Gastrocnemius medialis (tissue), 4 donors: ENCODE data around the gene TMEM187. TPM values are rescaled to one million over a fixed set of nuclear protein-coding genes. Genes with fewer than 3 reads are reported as not detected.

Source experiments
- ATAC-seq, 2 donors: fragments of 150-250 bp; one replicate each; pipeline ENCODE4 v1.9.1; 2016
- DNase-seq, 2 donors: peaks; one replicate each; pipeline ENCODE4 v3.0.0-alpha.2; 2019
- H3K27ac ChIP-seq, 4 donors: fragments of 200-600 bp; sonication (generic); 1 replicate in 1 of 4; 2 replicates in 3 of 4; pipeline ENCODE4 v1.5.1; 2016 to 2018; ENCODE audit warnings: mild to moderate bottlenecking in 2 of 4, moderate library complexity in 1 of 4
- H3K27me3 ChIP-seq, 3 donors: fragments of 200-600 bp; sonication (generic) in 2 of 3; 1 replicate in 1 of 3; 2 replicates in 2 of 3; pipeline versions ENCODE4 v1.5.1 to v1.6.0; 2016 to 2019; ENCODE audit warnings: mild to moderate bottlenecking in 1 of 3, moderate library complexity in 1 of 3
- H3K36me3 ChIP-seq, 2 donors: fragments of 200-600 bp; sonication (generic) in 1 of 2; one replicate each; pipeline ENCODE4 v1.5.1; 2017 to 2018
- H3K4me1 ChIP-seq, 2 donors: fragments of 200-600 bp; sonication (generic) in 1 of 2; one replicate each; pipeline ENCODE4 v1.5.1; 2016 to 2017; ENCODE audit warnings: mild to moderate bottlenecking in 2 of 2
- H3K4me3 ChIP-seq, 4 donors: fragments of 200-600 bp; sonication (generic) in 3 of 4; 1 replicate in 1 of 4; 2 replicates in 3 of 4; pipeline ENCODE4 v1.5.1; 2016 to 2019; ENCODE audit warnings: mild to moderate bottlenecking in 2 of 4
- H3K9me3 ChIP-seq, 3 donors: fragments of 200-600 bp; sonication (generic) in 2 of 3; 1 replicate in 1 of 3; 2 replicates in 2 of 3; pipeline ENCODE4 v1.5.1; 2016 to 2019
- CTCF ChIP-seq, 5 experiments: fragments of 450-650 bp in 3 of 5; fragments of 200-600 bp in 2 of 5; sonication (generic) in 2 of 5; IDR thresholded peaks in 4 of 5; conservative IDR thresholded peaks in 1 of 5; 1 replicate in 4 of 5; 2 replicates in 1 of 5; pipeline ENCODE4 v1.5.1; 2016 to 2019; ENCODE audit warnings: antibody characterized with exemption in 5 of 5, mild to moderate bottlenecking in 3 of 5, moderate library complexity in 3 of 5
- POLR2A ChIP-seq, 2 donors: fragments of 450-650 bp; IDR thresholded peaks; one replicate each; pipeline ENCODE4 v1.6.1; 2017; ENCODE audit warnings: antibody characterized with exemption in 2 of 2, mild to moderate bottlenecking in 2 of 2, moderate library complexity in 2 of 2
- in situ Hi-C, 4 donors: fragments of 200-750 bp; cut with MboI; loops; one replicate each; pipeline versions ENCODE4 v1.15.0 to v1.8.0; 2017; ENCODE audit warnings: low sequenced_read_pairs in 4 of 4
- intact Hi-C: fragments of 100-400 bp; cut with DNase I; formaldehyde crosslinking; loops from one replicate; pipeline ENCODE4 v1.15.1; 2023; ENCODE audit warnings: low total_unique reads
- total RNA-seq, 4 donors: library from RNA; depleted of rRNA; stranded (reverse); fragments of >200 nt; gene quantifications; one replicate each; pipeline versions ENCODE4 v1.1.0 to v1.2.3, GENCODE V29; 2016

TMEM187 gene
- total RNA-seq, 4 donors from 2014 or later = 1.3 to 8.6 (median 3.8) TPM

GRCh38 chrX:154012336-154012991 is 39.9 kb downstream of the TMEM187 start:
- in situ Hi-C loops (loop anchor here in 1 of 4 donors (5.0 kb wide), 1 partner anchor 40 kb away; no protein-coding TSS in a partner anchor), intact Hi-C loops (no loop called here)
- H3K4me1 ChIP-seq = peaks cover 3 to 6% of the 10 kb centered on the region in 2 donors
- no peaks in the 10 kb centered on the region for H3K27me3 ChIP-seq
- no peak for DNase-seq
- ATAC-seq = no peak
- H3K36me3 ChIP-seq = peaks cover 0 to 20% of the 10 kb centered on the region in 2 donors
- H3K4me3 ChIP-seq = no peak overlapping the region
- H3K9me3 ChIP-seq = no peaks in the 10 kb centered on the region
- H3K27ac ChIP-seq = peak overlapping the region in 2 of 4 donors; percentile 80 to 84
- TF ChIP-seq CTCF (IDR thresholded peaks at IDR 0.05 in 4 of 5, conservative IDR thresholded peaks at IDR 0.05 in 1 of 5) (no peak), POLR2A (IDR thresholded peaks at IDR 0.05) (no peak)

- TF ChIP-seq POLR2A (IDR thresholded peaks at IDR 0.05) (no peak), CTCF (IDR thresholded peaks at IDR 0.05 in 4 of 5, conservative IDR thresholded peaks at IDR 0.05 in 1 of 5) (no peak)
- peak overlapping the region in 1 of 4 donors; percentile 6 for H3K27ac ChIP-seq
- intact Hi-C loops = loop anchor here (1.0 kb wide), 1 partner anchor 36 kb away; no protein-coding TSS in a partner anchor
- peaks cover 0 to 20% of the 10 kb centered on the region in 2 donors for H3K36me3 ChIP-seq
- H3K4me1 ChIP-seq = peaks cover 3 to 6% of the 10 kb centered on the region in 2 donors
- no peaks in the 10 kb centered on the region for H3K9me3 ChIP-seq
- ATAC-seq (no peak), DNase-seq (no peak)
- in situ Hi-C loops = loop anchor here in 1 of 4 donors (5.0 kb wide), 1 partner anchor 39 kb away; no protein-coding TSS in a partner anchor
- H3K27me3 ChIP-seq = no peaks in the 10 kb centered on the region
- H3K4me3 ChIP-seq = no peak overlapping the region
Observed at GRCh38 chrX:154013001-154013421, 40.5 kb downstream of the TMEM187 start.

GRCh38 chrX:154013614-154014360 is 41.2 kb downstream of the TMEM187 start:
- Histone ChIP-seq H3K9me3 (no peaks in the 10 kb centered on the region), H3K4me1 (peaks cover 5 to 6% of the 10 kb centered on the region in 2 donors), H3K36me3 (peaks cover 0 to 20% of the 10 kb centered on the region in 2 donors), H3K4me3 (no peak overlapping the region), H3K27ac (no peak overlapping the region), H3K27me3 (no peaks in the 10 kb centered on the region)
- TF ChIP-seq CTCF (IDR thresholded peaks at IDR 0.05 in 4 of 5, conservative IDR thresholded peaks at IDR 0.05 in 1 of 5) (peak; percentile 63 to 91 (median 87)), POLR2A (IDR thresholded peaks at IDR 0.05) (no peak)
- no peak for DNase-seq
- ATAC-seq = no peak
- in situ Hi-C loops = loop anchor here in 1 of 4 donors (5.0 kb wide), 1 partner anchor 39 kb away; no protein-coding TSS in a partner anchor
- intact Hi-C loops = loop anchor here (1.0 kb wide), 1 partner anchor 36 kb away; no protein-coding TSS in a partner anchor

- Histone ChIP-seq H3K9me3 (no peaks in the 10 kb centered on the region), H3K27ac (no peak overlapping the region), H3K4me3 (no peak overlapping the region), H3K36me3 (peaks cover 0 to 20% of the 10 kb centered on the region in 2 donors), H3K4me1 (peaks cover 4 to 7% of the 10 kb centered on the region in 2 donors), H3K27me3 (no peaks in the 10 kb centered on the region)
- no peak for ATAC-seq
- TF ChIP-seq CTCF (IDR thresholded peaks at IDR 0.05 in 4 of 5, conservative IDR thresholded peaks at IDR 0.05 in 1 of 5) (no peak), POLR2A (IDR thresholded peaks at IDR 0.05) (no peak)
- DNase-seq = no peak
- in situ Hi-C loops = loop anchor here in 1 of 4 donors (5.0 kb wide), 1 partner anchor 38 kb away; no protein-coding TSS in a partner anchor
- intact Hi-C loops = no loop called here
Observed at GRCh38 chrX:154014429-154015380, 42.2 kb downstream of the TMEM187 start.
